Measurements from ENCODE around the gene ABCA13. TPM values are rescaled to one million over a fixed set of nuclear protein-coding genes. Genes with fewer than 3 reads are reported as not detected.
A peak's percentile ranks its signal among the peaks of the same experiment; 100 is the strongest.

ABCA13 gene
- total and polyA plus RNA-seq, 2 experiments from 2014 or later = 0.11 TPM; not detected in 1

- no peaks in the 10 kb centered on the region for H3K27me3 ChIP-seq (replicated peaks; ENCODE audit: insufficient read depth)
- no peak overlapping the region for H3K9ac ChIP-seq
- H2AFZ ChIP-seq = no peak overlapping the region
- no peaks in the 10 kb centered on the region for H3K9me3 ChIP-seq (ENCODE audit: low read depth)
- no peaks in the 10 kb centered on the region for H3K36me3 ChIP-seq (ENCODE audit: low read depth)
- TF ChIP-seq EZH2 (IDR thresholded peaks at IDR 0.05; ENCODE audit: insufficient read depth, poor library complexity, severe bottlenecking) = no peak
- no peak for TF ChIP-seq EZH2phosphoT487 (IDR thresholded peaks at IDR 0.05; ENCODE audit: insufficient read depth, low read depth)
- no peak overlapping the region for H3K27ac ChIP-seq
- no peaks in the 10 kb centered on the region for H3K4me1 ChIP-seq (ENCODE audit: insufficient read depth)
- H3K79me2 ChIP-seq (ENCODE audit: insufficient read depth) = no peaks in the 10 kb centered on the region
- DNase-seq = no peak
- no peaks in the 10 kb centered on the region for H4K20me1 ChIP-seq (ENCODE audit: insufficient read depth)
- no peaks in the 10 kb centered on the region; the same call in 1 of the 2 replicates for H3K9me2 ChIP-seq (ENCODE audit: insufficient read depth)
- 67 to 73% methylated on average over 2 of the region's 2 CpGs for WGBS, 2 experiments (ENCODE audit: low coverage in 1 of 2, low lambda C conversion rate in 2 of 2, missing lambda C conversion rate in 2 of 2)
- no peak overlapping the region for H3K4me2 ChIP-seq (ENCODE audit: unreplicated experiment)
- H3F3A ChIP-seq (ENCODE audit: insufficient read depth) = no peaks in the 10 kb centered on the region
- H3K4me3 ChIP-seq = no peak overlapping the region
- in situ Hi-C loops (cut with MboI) = no loop called here
These were observed 81.7 kb downstream of the ABCA13 start for GRCh38 chr7:48252995-48253394.

- no peak for TF ChIP-seq EZH2 (IDR thresholded peaks at IDR 0.05; ENCODE audit: insufficient read depth, poor library complexity, severe bottlenecking)
- TF ChIP-seq EZH2phosphoT487 (IDR thresholded peaks at IDR 0.05; ENCODE audit: insufficient read depth, low read depth) = no peak
- Histone ChIP-seq H3K4me2 (ENCODE audit: unreplicated experiment) (no peak overlapping the region), H3K27me3 (replicated peaks; ENCODE audit: insufficient read depth) (no peaks in the 10 kb centered on the region), H3K36me3 (ENCODE audit: low read depth) (no peaks in the 10 kb centered on the region), H3K9me2 (ENCODE audit: insufficient read depth) (no peaks in the 10 kb centered on the region; the same call in 1 of the 2 replicates), H4K20me1 (ENCODE audit: insufficient read depth) (no peaks in the 10 kb centered on the region), H3K4me3 (no peak overlapping the region), H3K27ac (no peak overlapping the region), H3F3A (ENCODE audit: insufficient read depth) (no peaks in the 10 kb centered on the region), H3K4me1 (ENCODE audit: insufficient read depth) (no peaks in the 10 kb centered on the region), H3K79me2 (ENCODE audit: insufficient read depth) (no peaks in the 10 kb centered on the region), H2AFZ (no peak overlapping the region), H3K9ac (no peak overlapping the region), H3K9me3 (ENCODE audit: low read depth) (no peaks in the 10 kb centered on the region)
- 0 to 4% methylated on average over 1 of the region's 1 CpG for WGBS, 2 experiments (ENCODE audit: low coverage in 1 of 2, low lambda C conversion rate in 2 of 2, missing lambda C conversion rate in 2 of 2)
- DNase-seq = peak; percentile 63
- in situ Hi-C loops (cut with MboI) = no loop called here
These were observed 83.8 kb downstream of the ABCA13 start for GRCh38 chr7:48255046-48255445.

GRCh38 chr7:48259463-48260280 is 88.4 kb downstream of the ABCA13 start:
- no peak overlapping the region for H3K27ac ChIP-seq
- H3K36me3 ChIP-seq (ENCODE audit: low read depth) = no peaks in the 10 kb centered on the region
- H2AFZ ChIP-seq = no peak overlapping the region
- H4K20me1 ChIP-seq (ENCODE audit: insufficient read depth) = no peaks in the 10 kb centered on the region
- no peak for TF ChIP-seq EZH2phosphoT487 (IDR thresholded peaks at IDR 0.05; ENCODE audit: insufficient read depth, low read depth)
- TF ChIP-seq EZH2 (IDR thresholded peaks at IDR 0.05; ENCODE audit: insufficient read depth, poor library complexity, severe bottlenecking) = no peak
- H3K9me3 ChIP-seq (ENCODE audit: low read depth) = no peaks in the 10 kb centered on the region
- WGBS, 2 experiments (ENCODE audit: low coverage in 1 of 2, low lambda C conversion rate in 2 of 2, missing lambda C conversion rate in 2 of 2) = 60 to 72% methylated on average over 4 of the region's 4 CpGs
- no peaks in the 10 kb centered on the region for H3F3A ChIP-seq (ENCODE audit: insufficient read depth)
- H3K9me2 ChIP-seq (ENCODE audit: insufficient read depth) = no peaks in the 10 kb centered on the region
- H3K4me3 ChIP-seq = no peak overlapping the region
- H3K9ac ChIP-seq = no peak overlapping the region
- H3K4me1 ChIP-seq (ENCODE audit: insufficient read depth) = no peaks in the 10 kb centered on the region
- in situ Hi-C loops (cut with MboI) = no loop called here
- no peak for DNase-seq
- no peaks in the 10 kb centered on the region for H3K27me3 ChIP-seq (replicated peaks; ENCODE audit: insufficient read depth)
- no peaks in the 10 kb centered on the region for H3K79me2 ChIP-seq (ENCODE audit: insufficient read depth)
- H3K4me2 ChIP-seq (ENCODE audit: unreplicated experiment) = no peak overlapping the region

- no peak overlapping the region for H3K4me3 ChIP-seq
- H3K4me1 ChIP-seq (ENCODE audit: insufficient read depth) = no peaks in the 10 kb centered on the region
- 25 to 39% methylated on average over 2 of the region's 2 CpGs for WGBS, 2 experiments (ENCODE audit: low coverage in 1 of 2, low lambda C conversion rate in 2 of 2, missing lambda C conversion rate in 2 of 2)
- no peaks in the 10 kb centered on the region for H3K36me3 ChIP-seq (ENCODE audit: low read depth)
- no peak overlapping the region for H3K9ac ChIP-seq
- no peak overlapping the region for H3K4me2 ChIP-seq (ENCODE audit: unreplicated experiment)
- H3K27ac ChIP-seq = no peak overlapping the region
- no peaks in the 10 kb centered on the region for H3F3A ChIP-seq (ENCODE audit: insufficient read depth)
- no peaks in the 10 kb centered on the region for H3K9me3 ChIP-seq (ENCODE audit: low read depth)
- H3K9me2 ChIP-seq (ENCODE audit: insufficient read depth) = no peaks in the 10 kb centered on the region
- in situ Hi-C loops (cut with MboI) = no loop called here
- TF ChIP-seq EZH2phosphoT487 (IDR thresholded peaks at IDR 0.05; ENCODE audit: insufficient read depth, low read depth) (no peak), EZH2 (IDR thresholded peaks at IDR 0.05; ENCODE audit: insufficient read depth, poor library complexity, severe bottlenecking) (no peak)
- no peaks in the 10 kb centered on the region for H3K79me2 ChIP-seq (ENCODE audit: insufficient read depth)
- no peak overlapping the region for H2AFZ ChIP-seq
- DNase-seq = no peak
- no peaks in the 10 kb centered on the region for H4K20me1 ChIP-seq (ENCODE audit: insufficient read depth)
- H3K27me3 ChIP-seq (replicated peaks; ENCODE audit: insufficient read depth) = no peaks in the 10 kb centered on the region
These were observed 90.4 kb downstream of the ABCA13 start for GRCh38 chr7:48261696-48262095.

All from GM23248 (cell line).